CD4-positive, alpha-beta memory T cell (primary cell): ENCODE data around the gene CTAGE6. TPM values are rescaled to one million over a fixed set of nuclear protein-coding genes. Genes with fewer than 3 reads are reported as not detected.
"Not testable (repeated sequence)": the region's sequence is repeated elsewhere in the genome, so short reads cannot be mapped to it uniquely, and the experiment has no call there.

Experiments
- CTCF ChIA-PET: fragments of 350-600 bp; sonication (Branson Sonifier 250); formaldehyde crosslinking; loops from one replicate; lab custom pipeline; 2021; ENCODE audit warnings: inconsistent platforms; ENCODE audit not compliant: partially characterized antibody; lab: Charles Lee
- POLR2A ChIA-PET: fragments of 350-600 bp; sonication (Branson Sonifier 250); formaldehyde crosslinking; loops from one replicate; lab custom pipeline; 2021; ENCODE audit not compliant: partially characterized antibody; lab: Charles Lee
- DNase-seq, 5 donors: peaks; one replicate each; pipeline versions ENCODE4 v3.0.0 to v3.0.0-alpha.2; 2020 to 2022; ENCODE audit warnings: mixed read lengths in 1 of 5
- H3K27ac ChIP-seq: one replicate; pipeline ENCODE4 v1.7.0; 2013; ENCODE audit warnings: low read depth, low read length
- H3K27me3 ChIP-seq: 2 replicates; pipeline ENCODE4 v1.7.0; 2013; ENCODE audit warnings: mild to moderate bottlenecking, low read length, moderate library complexity; ENCODE audit not compliant: insufficient read depth
- H3K36me3 ChIP-seq: 2 replicates; pipeline ENCODE4 v1.7.0; 2013; ENCODE audit warnings: mild to moderate bottlenecking, low read length, moderate library complexity; ENCODE audit not compliant: insufficient read depth
- H3K4me1 ChIP-seq: 2 replicates; pipeline ENCODE4 v1.7.0; 2013; ENCODE audit warnings: mild to moderate bottlenecking, low read length, moderate library complexity; ENCODE audit not compliant: insufficient read depth
- H3K4me3 ChIP-seq, 2 donors: one replicate each; pipeline ENCODE4 v1.7.0; 2013; ENCODE audit warnings: low read length in 2 of 2, mild to moderate bottlenecking in 1 of 2
- H3K9me3 ChIP-seq, 2 donors: one replicate each; pipeline ENCODE4 v1.7.0; 2013; ENCODE audit warnings: low read length in 2 of 2, control low read depth in 1 of 2; ENCODE audit not compliant: control insufficient read depth in 1 of 2
- H3K27ac Mint-ChIP-seq, 7 donors: one replicate each; pipeline ENCODE4 v1.8.0; 2020 to 2021; ENCODE audit warnings: mixed read lengths in 7 of 7, mild to moderate bottlenecking in 6 of 7, inconsistent platforms in 3 of 7, moderate library complexity in 3 of 7
- H3K27me3 Mint-ChIP-seq, 2 donors: one replicate each; pipeline ENCODE4 v1.8.0; 2020 to 2021; ENCODE audit warnings: mixed read lengths in 2 of 2
- H3K36me3 Mint-ChIP-seq, 2 donors: one replicate each; pipeline ENCODE4 v1.8.0; 2020 to 2021; ENCODE audit warnings: mixed read lengths in 2 of 2, inconsistent platforms in 1 of 2, mild to moderate bottlenecking in 1 of 2
- H3K4me1 Mint-ChIP-seq, 4 donors: one replicate each; pipeline ENCODE4 v1.8.0; 2020 to 2021; ENCODE audit warnings: mixed read lengths in 4 of 4, mild to moderate bottlenecking in 1 of 4
- H3K4me3 Mint-ChIP-seq, 8 donors: one replicate each; pipeline ENCODE4 v1.8.0; 2020 to 2021; ENCODE audit warnings: mixed read lengths in 8 of 8, mild to moderate bottlenecking in 7 of 8, moderate library complexity in 6 of 8, inconsistent platforms in 3 of 8
- H3K9me3 Mint-ChIP-seq, 8 donors: one replicate each; pipeline ENCODE4 v1.8.0; 2020 to 2021; ENCODE audit warnings: mixed read lengths in 8 of 8, mild to moderate bottlenecking in 5 of 8, inconsistent platforms in 3 of 8, moderate library complexity in 1 of 8
- intact Hi-C: fragments of 100-400 bp; cut with micrococcal nuclease; formaldehyde crosslinking; loops from one replicate; pipeline ENCODE4 v1.15.1; 2023
- polyA plus RNA-seq, 2 donors: library from polyadenylated mRNA; unstranded; fragments of 300-500 nt; fragmentation: Illumina TruSeq; gene quantifications; one replicate each; pipeline ENCODE4 v1.2.3, GENCODE V29; 2021
- total RNA-seq, 2 experiments: library from RNA; stranded (reverse); gene quantifications; one replicate each; pipeline ENCODE4 v1.2.3, GENCODE V29; 2021

Gene CTAGE6
- total and polyA plus RNA-seq, 4 experiments from 2014 or later: 0.40 to 3.8 (median 2.5) TPM; not detected in 1

GRCh38 chr7:143714581-143715454, 42.7 kb downstream of the CTAGE6 start:
- H3K9me3 ChIP-seq, H3K4me1 Mint-ChIP-seq, CTCF ChIA-PET, POLR2A ChIA-PET, H3K9me3 Mint-ChIP-seq, H3K4me1 ChIP-seq, H3K27me3 Mint-ChIP-seq, H3K4me3 ChIP-seq, intact Hi-C loops, H3K4me3 Mint-ChIP-seq, H3K27me3 ChIP-seq, H3K36me3 Mint-ChIP-seq, H3K36me3 ChIP-seq, H3K27ac Mint-ChIP-seq, H3K27ac ChIP-seq, DNase-seq: not testable (repeated sequence)

DNA sequence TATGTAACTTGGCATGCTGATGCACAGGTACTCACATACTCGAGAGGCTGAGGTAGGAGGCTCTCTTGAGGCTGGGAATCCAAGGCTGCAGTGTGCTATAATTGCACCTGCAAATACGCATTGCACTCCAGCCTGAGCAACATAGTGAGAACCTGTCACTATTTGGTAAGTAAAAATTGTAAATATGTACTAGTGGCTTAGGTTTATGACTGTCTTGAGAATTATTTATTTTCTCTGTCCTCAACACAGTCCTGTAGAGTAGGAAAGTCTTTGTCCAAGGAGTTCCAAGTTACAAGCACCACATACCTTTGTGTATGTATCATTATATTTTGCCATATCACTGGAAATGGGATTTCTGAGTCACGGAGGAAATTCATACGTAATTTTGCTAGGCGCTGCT, 45.1 kb downstream of the CTAGE6 start:
- H3K4me1 ChIP-seq, H3K4me3 Mint-ChIP-seq, H3K36me3 Mint-ChIP-seq, H3K27me3 Mint-ChIP-seq, H3K36me3 ChIP-seq, H3K9me3 Mint-ChIP-seq, POLR2A ChIA-PET, H3K4me1 Mint-ChIP-seq, H3K4me3 ChIP-seq, intact Hi-C loops, H3K27me3 ChIP-seq, H3K9me3 ChIP-seq, H3K27ac ChIP-seq, DNase-seq, CTCF ChIA-PET, H3K27ac Mint-ChIP-seq: not testable (repeated sequence)

GRCh38 chr7:143711727-143712324, 45.7 kb downstream of the CTAGE6 start:
- H3K4me3 ChIP-seq, H3K4me3 Mint-ChIP-seq, H3K36me3 ChIP-seq, H3K27me3 ChIP-seq, H3K4me1 ChIP-seq, H3K27ac Mint-ChIP-seq, CTCF ChIA-PET, H3K4me1 Mint-ChIP-seq, H3K9me3 Mint-ChIP-seq, H3K9me3 ChIP-seq, H3K36me3 Mint-ChIP-seq, H3K27me3 Mint-ChIP-seq, H3K27ac ChIP-seq, DNase-seq, POLR2A ChIA-PET, intact Hi-C loops: not testable (repeated sequence)

GRCh38 chr7:143709895-143710294, 47.6 kb downstream of the CTAGE6 start:
- not testable (repeated sequence) for H3K4me1 Mint-ChIP-seq

More at GRCh38 chr7:143709895-143710294, 47.6 kb downstream of the CTAGE6 start:
- H3K27me3 ChIP-seq, H3K27ac Mint-ChIP-seq, H3K9me3 Mint-ChIP-seq, intact Hi-C loops, H3K4me3 ChIP-seq, DNase-seq, H3K9me3 ChIP-seq, H3K4me3 Mint-ChIP-seq, H3K36me3 ChIP-seq, POLR2A ChIA-PET, H3K27ac ChIP-seq, H3K36me3 Mint-ChIP-seq, H3K4me1 ChIP-seq, H3K27me3 Mint-ChIP-seq, CTCF ChIA-PET: not testable (repeated sequence)

Other genes with a start within 250 kb of the CTAGE6 start
- gene CTAGE15, start 185.9 kb downstream of the CTAGE6 start, total RNA-seq: not detected
- under 1 TPM in 1 of 2 donors, not detected in 1; 0.11 TPM for gene CTAGE15, start 185.9 kb downstream of the CTAGE6 start, polyA plus RNA-seq
- gene TCAF2, start 136.7 kb downstream of the CTAGE6 start, total RNA-seq: 10 to 100 TPM; 27.6 to 31.6 TPM
- gene TCAF2, start 136.7 kb downstream of the CTAGE6 start, polyA plus RNA-seq: 1 to 10 TPM; 8.3 to 9.1 TPM
- gene TCAF1, start 144.5 kb upstream of the CTAGE6 start, total RNA-seq: 10 to 100 TPM; 20.9 to 23.1 TPM
- 10 to 100 TPM; 10.2 to 11.5 TPM for gene TCAF1, start 144.5 kb upstream of the CTAGE6 start, polyA plus RNA-seq
- gene OR2F2, start 177.5 kb upstream of the CTAGE6 start, total RNA-seq: not detected
- not detected for gene OR2F2, start 177.5 kb upstream of the CTAGE6 start, polyA plus RNA-seq
- not detected for gene OR2F1, start 197.1 kb upstream of the CTAGE6 start, total RNA-seq
- gene OR2F1, start 197.1 kb upstream of the CTAGE6 start, polyA plus RNA-seq: not detected
- not detected for gene OR6B1, start 242.6 kb upstream of the CTAGE6 start, total RNA-seq
- not detected for gene OR6B1, start 242.6 kb upstream of the CTAGE6 start, polyA plus RNA-seq